Kidney epithelial cell (primary cell): ENCODE results near the gene GARIN5A. TPM values are rescaled to one million over a fixed set of nuclear protein-coding genes. Genes with fewer than 3 reads are reported as not detected.

Source experiments
- DNase-seq: peaks from one replicate; pipeline ENCODE4 v3.0.0-alpha.2; 2010; ENCODE audit warnings: low read depth
- H3K27me3 ChIP-seq: 2 replicates; pipeline ENCODE4 v1.6.0; 2011; ENCODE audit warnings: low read length; ENCODE audit not compliant: control insufficient read depth, insufficient read depth
- H3K36me3 ChIP-seq: 2 replicates; pipeline ENCODE4 v1.5.1; 2011; ENCODE audit warnings: low read length; ENCODE audit not compliant: control insufficient read depth, insufficient read depth
- H3K4me3 ChIP-seq: 2 replicates; pipeline ENCODE4 v1.5.1; 2011; ENCODE audit warnings: low read depth, mild to moderate bottlenecking, control low read depth, low read length
- CTCF ChIP-seq: IDR thresholded peaks from 2 replicates; pipeline ENCODE4 v1.5.1; 2011; ENCODE audit warnings: mild to moderate bottlenecking, moderate library complexity, low read length, control low read depth, inconsistent platforms; ENCODE audit not compliant: insufficient read depth, poor library complexity, severe bottlenecking
- total RNA-seq: library from RNA; depleted of rRNA; stranded (reverse); fragments of >200 nt; gene quantifications from 2 replicates; pipeline ENCODE4 v1.2.3, GENCODE V29; 2015

GARIN5A gene
- total RNA-seq, 1 donor from 2014 or later, result 9.9 TPM

- Histone ChIP-seq H3K36me3 (no peaks in the 10 kb centered on the region), H3K4me3 (no peak overlapping the region), H3K27me3 (peaks cover 14% of the 10 kb centered on the region)
- no peak for DNase-seq
- no peak for TF ChIP-seq CTCF
Observed at GRCh38 chr19:50455992-50456391, 20.7 kb downstream of the GARIN5A start.

DNA sequence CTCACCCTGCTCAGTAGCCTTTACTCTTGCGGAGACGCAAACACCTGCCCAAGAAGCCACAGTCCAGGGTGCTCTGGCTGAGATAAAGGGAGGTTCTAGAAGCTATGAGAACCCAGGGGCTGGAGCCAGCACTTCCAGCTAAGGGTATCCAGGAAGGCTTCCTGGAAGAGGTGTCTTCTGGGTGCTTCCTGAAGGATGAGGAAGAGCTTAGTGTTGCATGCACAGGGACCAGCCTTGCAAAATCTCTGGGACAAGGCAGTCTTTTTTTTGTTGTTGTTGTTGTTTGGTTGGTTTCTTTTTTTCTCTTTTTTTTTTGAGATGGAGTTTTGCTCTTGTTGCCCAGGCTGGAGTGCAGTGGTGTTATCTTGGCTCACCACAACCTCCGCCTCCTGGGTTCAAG lies 23.4 kb downstream of the GARIN5A start:
- peaks cover 12% of the 10 kb centered on the region for H3K27me3 ChIP-seq
- no peaks in the 10 kb centered on the region for H3K36me3 ChIP-seq
- no peak for DNase-seq
- no peak overlapping the region for H3K4me3 ChIP-seq
- TF ChIP-seq CTCF, result no peak

DNA sequence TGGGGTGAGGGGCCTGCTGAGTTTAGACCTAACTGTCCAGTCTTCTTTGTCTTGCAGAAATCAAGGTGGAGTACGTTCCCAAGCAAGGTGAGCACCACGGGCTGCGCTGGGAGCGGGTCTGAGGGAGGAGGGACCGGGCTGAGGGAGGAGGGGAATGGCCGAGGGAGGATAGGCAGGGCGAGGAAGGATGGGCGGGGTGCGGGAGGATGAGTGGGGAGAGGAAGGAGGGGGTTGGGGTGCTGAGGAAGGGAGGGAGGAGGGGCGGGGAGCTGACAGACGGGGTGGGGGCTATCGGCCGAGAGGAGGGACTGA lies 25.5 kb downstream of the GARIN5A start:
- Histone ChIP-seq H3K4me3 (no peak overlapping the region), H3K27me3 (peaks cover 7% of the 10 kb centered on the region), H3K36me3 (no peaks in the 10 kb centered on the region)
- no peak for DNase-seq
- no peak for TF ChIP-seq CTCF

DNA sequence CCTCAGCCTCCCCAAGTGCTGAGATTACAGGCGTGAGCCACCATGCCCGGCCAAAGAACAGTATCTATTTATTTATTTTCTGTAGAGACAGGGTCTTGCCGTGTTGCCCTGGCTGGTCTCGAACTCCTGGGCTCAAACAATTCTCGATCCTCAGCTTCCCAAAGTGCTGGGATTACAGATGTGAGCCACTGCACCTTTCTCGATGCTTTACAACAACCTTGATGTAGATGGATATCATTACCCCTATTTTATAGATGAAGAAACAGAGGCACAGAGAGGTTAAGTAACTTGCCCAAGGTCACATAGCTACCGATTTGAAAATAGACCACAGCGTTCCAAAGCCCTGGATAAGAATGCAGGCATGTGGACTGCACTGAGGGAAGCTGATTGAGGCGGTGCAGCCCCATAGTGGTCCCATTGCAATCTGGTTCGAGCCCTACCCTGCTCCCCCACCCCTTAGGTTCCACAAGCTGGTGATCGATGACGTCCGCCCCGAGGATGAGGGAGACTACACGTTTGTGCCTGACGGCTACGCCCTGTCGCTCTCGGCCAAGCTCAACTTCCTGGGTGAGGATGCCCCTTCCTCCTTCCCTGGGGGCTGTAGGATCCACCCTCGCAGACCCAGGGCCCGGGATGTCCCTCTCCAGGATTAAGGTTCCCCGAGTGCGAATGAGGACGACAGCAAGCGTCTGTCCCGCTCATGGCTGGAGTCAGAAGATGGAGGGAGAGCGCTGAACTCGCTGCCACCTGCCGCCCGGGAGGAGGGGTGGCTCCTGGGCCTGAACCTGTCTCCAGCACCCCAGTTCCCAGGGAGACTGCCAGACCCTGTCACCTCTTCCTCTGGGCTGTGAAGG lies 26.1 kb downstream of the GARIN5A start:
- no peak for DNase-seq
- H3K36me3 ChIP-seq, result no peaks in the 10 kb centered on the region
- H3K27me3 ChIP-seq, result peaks cover 7% of the 10 kb centered on the region
- no peak overlapping the region for H3K4me3 ChIP-seq
- TF ChIP-seq CTCF, result no peak

DNA sequence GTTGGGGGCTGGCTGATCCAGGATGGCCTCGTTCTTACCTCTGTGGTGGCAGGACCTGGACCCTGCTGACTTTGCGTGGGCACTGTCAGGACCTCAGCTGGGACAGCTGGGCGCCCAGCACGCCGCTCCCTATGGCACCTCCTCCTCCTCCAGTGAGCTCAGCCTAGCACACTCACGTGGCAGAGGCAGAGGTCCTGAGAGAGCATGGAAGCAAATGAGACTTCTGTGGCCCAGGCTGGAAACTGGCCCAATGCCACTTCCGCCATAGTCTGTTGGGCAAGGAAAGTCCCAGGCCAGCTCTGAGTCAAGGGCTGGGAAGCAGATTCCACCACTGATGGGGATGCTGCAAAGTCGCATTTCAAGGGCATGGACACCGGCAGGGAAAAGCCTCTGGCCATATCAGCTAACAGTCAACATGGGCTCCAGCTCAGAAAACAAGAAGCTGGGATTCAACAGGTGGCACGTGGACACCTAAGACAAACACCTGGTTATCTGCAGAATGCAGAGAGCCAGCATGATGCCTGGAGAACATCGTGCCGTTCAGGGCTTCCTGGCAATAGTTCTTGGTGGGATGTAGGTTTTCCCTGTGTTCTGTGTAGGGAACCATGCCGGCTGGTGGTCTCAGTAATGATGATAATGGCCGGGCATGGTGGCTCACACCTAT lies 27.3 kb downstream of the GARIN5A start:
- no peak for DNase-seq
- TF ChIP-seq CTCF, result no peak
- H3K36me3 ChIP-seq, result no peaks in the 10 kb centered on the region
- H3K4me3 ChIP-seq, result no peak overlapping the region
- H3K27me3 ChIP-seq, result peaks cover 7% of the 10 kb centered on the region

DNA sequence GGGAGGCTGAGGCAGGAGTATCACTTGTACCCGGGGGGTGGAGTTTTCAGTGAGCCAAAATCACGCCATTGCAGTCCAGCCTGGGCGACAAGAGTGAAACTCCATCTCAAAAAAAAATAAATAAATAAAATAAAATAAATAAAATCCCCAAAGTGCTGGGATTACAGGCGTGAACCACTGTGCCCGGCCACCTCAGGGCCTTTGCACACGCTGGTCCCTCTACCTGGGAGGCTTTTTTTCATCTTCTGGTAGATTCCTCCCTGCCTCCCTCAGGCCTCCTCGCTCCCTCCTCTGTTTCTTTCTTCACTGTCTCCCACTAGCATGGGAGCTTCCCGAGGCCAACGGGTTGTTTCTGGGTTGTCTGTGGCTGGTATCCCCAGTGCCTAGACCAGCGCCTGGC lies 28.9 kb downstream of the GARIN5A start:
- no peaks in the 10 kb centered on the region for H3K36me3 ChIP-seq
- no peak for TF ChIP-seq CTCF
- H3K4me3 ChIP-seq, result no peak overlapping the region
- H3K27me3 ChIP-seq, result peaks cover 7% of the 10 kb centered on the region
- no peak for DNase-seq
